GM21381 (cell line): Measurements from ENCODE around the gene GREM1.
A peak's percentile ranks its signal among the peaks of the same experiment; 100 is the strongest.

Experiments used
- ATAC-seq: cut with Tn5 transposase; IDR thresholded peaks from one replicate; pipeline ENCODE4 v1.9.1; 2021; ENCODE audit warnings: mild to moderate bottlenecking, moderate library complexity; ENCODE audit not compliant: unreplicated experiment

GREM1 gene

DNA sequence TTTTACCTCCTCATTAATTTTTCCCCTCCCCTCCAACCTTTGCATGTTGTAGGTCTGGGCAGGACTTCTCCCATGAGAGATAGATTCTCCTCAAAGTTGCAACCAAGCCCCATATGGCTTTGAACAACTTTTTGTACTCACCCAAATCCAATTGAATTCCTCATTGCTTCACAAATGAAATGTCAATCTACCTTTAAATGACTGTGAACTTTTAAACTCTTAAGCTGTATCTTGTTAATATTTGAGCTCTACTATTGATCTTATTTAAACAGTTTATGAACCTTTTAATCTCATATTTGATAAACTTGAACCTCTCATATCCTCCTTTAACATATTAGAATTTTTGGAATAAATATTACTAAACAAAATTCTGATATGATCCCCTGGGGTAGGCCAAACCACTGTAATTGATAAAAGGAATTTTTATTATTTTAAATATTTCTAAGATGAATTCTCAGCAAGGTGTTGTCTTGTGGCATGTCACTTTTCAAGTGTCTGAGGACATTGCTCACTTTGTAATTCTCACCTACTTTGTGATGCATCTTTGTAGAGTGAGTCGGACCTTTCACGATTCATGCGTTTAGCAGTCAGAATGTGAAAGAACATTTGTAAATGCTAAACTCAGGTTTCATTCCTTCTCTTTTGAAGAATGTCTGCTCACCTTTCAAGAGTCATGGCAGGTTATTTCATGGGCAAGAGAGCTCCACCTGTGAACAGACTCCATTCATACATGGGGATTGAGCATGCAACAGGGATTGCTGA lies 23.4 kb upstream of the GREM1 start:
- ATAC-seq = no peak

DNA sequence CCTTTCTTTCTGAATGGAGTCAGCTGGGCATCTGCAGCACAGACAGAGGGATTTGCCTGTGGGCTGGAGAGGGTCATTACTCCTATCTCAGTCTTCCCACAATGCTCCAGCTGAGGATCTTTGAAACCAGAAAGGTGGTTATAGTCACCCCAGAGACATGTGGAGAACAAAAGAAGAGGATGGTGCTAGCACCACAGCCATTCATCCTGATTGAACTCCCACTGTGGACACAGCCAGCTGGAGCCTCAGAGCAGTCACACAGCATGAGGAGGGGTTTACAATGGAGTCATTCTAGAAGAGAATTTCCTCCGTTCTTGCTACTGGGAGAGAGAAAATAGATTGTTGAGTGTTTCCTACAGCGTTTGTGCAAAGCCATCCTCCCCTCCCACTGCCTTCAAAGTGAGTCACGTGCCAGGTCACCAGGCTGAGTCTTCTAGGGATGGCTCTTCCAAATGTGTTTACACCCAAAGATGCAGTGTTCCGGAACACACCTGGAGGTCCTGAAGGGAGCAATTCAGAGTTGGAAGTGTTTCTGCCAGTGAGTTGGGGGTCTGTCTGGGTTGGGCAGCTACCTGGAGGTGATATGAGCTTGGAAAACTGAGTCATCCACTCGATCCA lies 18.9 kb upstream of the GREM1 start:
- ATAC-seq = no peak

DNA sequence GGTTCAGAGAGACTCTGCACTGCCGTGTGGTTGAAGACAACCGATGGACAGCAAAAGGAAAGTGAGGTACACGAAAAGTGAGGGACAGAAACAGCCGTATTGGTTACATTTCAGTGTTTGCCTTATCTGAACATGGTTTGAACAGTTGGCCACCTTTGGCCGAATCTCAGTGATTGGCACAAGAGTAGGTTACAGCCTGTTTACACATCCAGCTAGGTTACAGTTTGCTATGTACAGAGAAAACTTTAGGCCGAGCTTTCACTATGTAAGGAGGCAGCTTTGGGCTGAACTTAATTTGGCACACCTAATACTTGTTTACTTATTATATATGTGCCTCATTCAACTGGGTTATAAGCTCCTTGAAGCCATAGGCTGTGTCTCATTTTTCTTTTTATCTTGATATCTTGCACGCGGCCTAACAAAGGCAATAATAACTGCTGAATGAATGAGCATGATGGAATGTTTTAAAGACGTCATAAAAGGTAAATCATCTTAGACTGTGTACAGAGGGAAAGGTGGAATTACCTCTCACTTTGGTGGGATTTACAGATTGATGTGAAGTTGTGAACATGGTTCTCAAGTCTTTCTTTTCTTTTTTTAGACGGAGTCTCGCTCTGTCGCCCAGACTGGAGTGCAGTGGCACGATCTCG lies 17.2 kb upstream of the GREM1 start:
- no peak for ATAC-seq

DNA sequence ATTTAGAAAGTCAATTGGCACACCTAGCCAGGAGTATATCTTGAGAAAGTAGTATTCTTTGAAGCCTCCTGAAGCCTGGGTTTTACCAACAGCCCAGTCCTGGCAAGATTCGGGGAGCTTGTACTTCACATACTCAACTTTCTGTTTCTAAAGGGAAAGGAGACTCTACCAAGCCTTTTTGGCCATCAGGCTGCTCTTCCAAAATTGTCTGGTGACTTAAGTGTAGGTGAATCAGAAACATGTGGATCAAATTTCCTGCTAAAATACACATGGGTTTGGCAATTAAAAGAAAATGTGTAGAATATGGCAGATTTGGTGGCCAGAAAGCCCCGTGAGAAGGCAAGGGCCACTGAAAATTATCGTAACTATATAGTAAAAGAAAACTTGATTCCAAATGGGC lies 15.9 kb upstream of the GREM1 start:
- ATAC-seq = no peak

DNA sequence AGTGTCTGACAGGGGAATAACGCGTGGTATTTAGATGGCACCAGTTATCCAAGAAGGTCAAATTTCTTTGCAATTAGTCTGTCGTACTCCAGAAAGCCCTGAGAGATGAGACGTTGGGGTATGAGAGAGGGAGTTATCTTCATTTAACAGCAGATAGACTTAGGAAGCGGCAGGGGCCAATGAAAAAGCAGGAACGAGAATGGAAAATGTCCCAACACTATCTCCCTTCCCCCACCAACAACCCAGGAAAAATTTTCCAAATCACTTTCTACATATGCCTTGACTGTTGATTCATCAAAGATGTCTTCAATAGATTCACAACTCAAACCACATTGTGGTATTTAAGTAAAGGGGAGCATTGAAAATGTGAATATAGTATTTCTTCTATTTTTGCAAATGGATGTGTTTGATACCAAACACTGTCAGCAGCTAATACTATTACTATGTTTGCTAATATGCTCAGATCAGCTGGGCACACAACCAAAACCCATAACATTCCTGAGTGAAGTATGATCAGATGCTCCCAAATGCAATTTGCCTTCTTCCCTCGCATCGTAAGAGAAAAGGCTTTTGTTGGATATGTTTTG lies 13.3 kb upstream of the GREM1 start:
- ATAC-seq = no peak

DNA sequence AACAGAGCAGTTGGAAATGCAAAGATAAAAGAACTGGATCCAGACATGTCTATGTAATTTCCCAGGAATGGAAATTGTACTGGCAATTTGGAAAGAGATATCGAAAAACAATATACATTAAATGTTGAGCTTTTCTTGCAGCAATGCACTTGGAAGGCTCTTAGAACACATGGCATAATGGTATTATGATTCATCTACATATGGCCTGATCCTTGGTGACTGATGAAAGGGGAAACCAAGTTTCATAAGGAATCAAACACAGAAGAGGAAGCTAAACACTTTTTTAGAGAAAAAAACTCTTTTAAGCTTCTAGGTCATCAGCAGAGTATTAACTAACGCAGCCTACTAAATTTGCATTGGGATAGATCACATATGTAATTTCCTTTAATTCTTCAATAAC lies 12.4 kb upstream of the GREM1 start:
- no peak for ATAC-seq

DNA sequence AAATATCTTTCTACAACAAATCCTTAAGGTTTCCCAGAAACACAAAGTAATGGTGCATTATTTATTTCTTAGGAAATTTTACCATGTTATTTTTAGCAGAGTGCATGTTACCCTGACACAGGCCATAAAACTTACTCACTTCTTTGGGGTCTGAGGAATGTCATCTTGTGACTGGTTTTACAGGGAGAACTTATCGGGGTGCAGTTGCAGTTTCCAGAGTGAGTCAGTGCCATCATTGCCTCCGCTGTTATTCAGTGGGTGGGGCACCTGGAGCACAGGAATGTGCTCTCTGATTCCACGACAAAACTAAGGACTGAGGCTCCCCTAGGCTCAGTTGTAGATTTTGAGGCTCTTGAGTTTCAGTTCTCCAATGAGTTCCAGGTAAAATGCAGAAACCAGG lies 11.1 kb upstream of the GREM1 start:
- no peak for ATAC-seq

DNA sequence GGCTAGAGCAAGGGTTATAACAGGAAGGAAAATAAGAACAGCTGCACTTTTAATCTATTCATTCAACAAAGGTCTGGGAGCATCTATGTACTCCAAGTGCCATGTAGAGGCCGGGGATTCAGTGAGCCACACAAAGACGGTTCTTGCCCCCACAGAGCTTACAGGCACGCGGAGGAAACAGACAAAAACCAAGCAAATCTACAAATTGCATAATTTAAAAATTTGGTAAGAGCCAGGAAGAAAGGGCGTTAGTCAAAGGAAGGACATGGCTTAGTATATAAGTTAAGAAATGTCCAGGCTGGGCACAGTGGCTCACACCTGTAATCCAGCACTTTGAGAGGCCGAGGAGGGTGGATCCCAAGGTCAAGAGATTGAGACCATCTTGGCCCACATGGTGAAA lies 10.4 kb upstream of the GREM1 start:
- ATAC-seq = no peak

DNA sequence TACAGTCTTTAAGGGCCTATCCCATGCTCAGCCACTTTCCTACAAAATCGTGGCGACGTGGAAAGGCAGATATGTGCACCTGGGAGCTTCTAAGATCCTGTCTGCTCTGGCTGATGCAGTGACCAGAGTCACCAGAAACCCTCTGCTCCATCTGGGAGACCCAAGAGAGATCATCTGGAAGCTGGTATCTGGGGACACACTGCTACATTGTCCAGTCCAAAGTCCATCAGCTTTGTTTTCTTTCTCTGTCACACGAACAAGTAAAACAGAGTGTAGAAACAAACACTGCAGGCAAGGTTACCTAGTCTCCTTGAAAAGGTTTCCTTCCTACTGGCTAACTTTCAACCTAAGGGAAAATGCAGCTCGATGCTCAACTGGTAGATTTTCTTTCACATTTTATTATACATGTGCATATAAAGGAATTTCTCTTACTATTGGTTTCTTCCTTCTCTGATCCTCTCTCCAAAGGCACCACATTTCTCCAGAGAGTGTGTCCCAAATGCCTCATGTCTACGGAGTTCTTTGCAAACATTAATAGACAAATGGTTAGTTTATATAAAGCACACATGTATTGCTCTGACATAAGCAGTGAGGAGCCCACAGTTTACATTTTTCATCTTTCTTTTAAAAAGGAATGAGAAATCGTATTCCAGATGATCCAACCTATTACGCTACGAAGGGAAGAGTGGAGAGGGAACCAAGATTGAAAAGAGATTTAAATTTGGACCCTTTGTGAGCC lies 8.3 kb upstream of the GREM1 start:
- no peak for ATAC-seq

DNA sequence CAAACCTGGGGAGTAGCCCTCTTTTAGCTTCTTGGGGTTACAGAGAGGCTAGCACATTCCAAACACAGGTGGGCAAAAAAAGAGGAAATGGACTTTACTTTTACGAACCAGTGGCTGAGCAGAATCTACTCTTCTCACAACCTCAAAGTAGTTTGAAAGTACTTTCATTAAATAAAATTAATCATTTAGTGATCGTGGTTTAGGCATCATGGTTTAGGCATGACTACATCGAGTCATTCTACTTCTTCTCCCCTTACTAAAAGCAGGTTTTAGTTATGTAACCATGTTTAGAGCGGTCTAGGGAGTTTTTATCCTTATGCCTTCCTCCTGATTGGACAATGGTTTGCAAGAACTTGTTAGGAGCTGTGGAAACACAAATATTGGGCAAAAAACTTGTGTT lies 2.5 kb upstream of the GREM1 start:
- ATAC-seq = peak; percentile 48

DNA sequence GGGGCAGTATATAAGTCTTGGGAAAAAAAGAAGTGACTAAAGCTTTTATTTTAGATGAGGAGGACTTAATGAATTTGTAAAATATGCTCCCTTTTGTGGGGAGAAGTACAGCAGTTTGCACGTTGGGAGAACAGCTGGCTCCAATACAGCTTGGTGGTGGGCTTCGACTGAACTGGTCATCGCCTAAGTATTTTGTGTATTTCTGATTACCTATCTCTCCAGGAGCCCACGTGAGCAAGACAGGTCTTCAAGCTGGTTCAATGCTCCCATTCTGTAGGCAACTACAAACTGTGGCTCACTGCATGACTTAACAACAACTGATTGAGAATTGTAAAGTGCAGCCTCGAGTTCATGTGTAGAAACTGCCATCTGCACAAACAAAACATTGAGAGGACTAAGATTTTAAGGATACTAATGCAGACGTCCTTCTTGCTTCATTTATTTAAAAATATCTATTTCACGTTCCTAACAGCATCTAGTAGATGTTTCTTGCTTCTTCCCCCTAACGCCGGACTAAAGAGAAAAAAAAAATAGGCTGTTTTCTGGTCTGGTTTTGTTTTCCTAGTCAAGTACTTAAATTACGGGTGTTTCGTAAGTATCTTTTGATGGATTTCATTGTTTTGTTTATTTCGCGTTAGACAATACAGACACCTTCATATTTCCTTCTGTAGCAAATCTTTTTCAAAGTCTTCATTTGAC lies 1.4 kb upstream of the GREM1 start:
- no peak for ATAC-seq

DNA sequence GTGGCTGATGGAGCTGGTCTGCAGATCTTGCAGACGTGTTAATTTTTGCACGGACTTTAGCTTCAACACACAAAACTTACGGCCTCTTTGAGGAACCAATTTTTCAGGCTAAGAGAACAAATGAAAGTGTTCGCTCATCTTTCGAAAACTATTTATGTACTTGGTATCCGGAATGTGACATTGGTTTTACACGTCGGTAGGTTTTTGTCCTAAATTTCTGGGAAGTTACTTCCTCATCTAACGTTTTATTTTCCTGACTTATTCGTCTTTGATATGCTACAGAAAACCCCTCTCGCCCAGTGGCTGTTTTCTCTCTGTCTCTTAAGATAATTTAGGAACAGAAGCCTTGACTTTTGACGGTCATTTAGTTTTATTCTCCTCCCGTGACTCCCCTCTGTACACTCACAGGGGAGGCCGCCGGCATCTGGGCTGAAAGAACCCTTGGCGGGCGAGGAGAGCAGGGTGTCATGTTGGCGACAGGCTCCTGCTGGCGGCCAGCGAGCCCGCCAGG lies 834 bp upstream of the GREM1 start:
- ATAC-seq = no peak

DNA sequence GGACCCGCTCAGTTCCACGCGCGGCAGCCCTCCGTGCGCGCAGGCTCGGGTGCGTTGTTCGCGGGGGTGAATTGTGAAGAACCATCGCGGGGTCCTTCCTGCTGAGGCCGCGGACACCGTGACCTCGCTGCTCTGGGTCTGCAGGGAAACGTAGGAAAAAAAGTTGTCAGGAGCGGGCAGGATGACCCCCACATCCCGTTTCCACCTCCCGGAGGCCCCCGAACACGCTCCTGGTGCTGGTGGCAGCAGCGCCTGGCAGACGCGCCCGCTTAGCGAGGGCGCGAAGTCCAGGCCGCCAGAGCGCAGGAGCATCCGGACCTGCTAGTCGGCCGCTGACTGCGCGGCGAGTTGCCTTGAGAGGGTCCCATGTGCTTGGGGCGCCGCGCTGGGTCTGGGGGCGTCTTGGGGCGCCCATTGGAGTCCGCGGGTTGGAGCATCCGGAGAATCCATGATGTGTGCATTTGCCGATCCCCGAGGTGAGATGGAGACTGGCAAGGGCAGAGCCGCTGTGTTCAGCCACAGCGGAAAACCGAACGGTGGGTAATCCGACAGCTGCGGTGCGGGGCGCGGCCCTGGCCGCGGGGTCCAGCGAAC lies 520 bp downstream of the GREM1 start:
- ATAC-seq = no peak

DNA sequence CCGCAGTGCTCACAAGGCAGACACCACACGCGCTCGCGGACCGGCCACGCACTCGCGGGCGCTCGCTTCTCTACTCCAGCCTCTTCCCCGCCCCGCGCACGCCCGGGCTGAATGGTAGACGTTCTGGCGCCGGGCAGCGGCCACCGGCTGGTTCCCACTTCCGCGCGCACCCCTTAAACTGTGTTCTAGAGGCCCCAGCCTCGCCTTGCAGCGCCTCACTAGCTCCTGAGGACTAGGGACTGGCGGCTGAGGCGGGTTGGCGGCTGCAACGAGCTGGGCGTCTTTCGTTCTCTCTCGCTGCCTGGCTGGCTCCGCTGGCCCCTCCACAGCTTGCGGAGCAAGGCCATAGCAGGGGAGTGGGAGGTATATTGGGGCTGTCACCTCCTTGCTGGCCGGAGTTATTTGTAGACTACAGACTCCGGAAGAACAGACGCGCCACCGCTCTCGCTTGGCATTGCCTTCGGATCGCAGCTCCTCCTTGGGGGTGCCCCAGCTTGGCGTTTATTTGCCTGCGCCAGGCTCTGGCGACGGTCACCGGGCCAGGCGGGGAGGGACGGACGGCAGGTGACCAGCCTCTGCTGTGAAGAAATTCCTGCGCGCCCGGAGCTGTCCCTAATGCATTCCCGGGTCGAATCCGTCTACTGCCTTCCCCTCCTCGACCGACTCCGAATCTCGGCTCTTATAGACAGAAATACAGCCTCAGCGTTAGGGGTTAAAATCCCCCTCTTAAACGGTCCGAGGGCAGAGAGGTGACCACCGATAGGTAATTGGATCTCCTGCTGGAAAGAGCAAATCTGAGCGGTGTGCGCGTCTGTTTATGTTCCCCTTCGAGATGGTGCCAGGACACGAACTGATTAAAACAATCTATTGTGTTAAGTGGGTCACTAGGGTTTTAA lies 1.3 kb downstream of the GREM1 start:
- no peak for ATAC-seq

DNA sequence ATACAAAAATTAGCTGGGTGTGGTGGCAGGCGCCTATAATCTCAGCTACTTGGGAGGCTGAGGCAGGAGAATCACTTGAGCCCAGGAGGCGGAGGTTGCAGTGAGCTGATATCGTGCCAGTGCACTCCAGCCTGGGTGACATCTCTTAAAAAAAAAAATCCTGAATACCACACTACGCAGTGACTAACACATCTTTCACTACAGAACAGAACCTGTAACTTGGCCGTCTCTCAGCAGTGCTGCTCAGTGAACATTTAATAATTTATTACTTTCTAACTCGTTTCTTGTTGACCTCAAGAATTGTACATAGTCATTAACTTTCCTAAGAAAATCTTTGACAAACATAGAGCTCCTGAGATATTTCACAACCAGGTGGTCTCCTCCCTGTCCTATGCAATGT lies 3.8 kb downstream of the GREM1 start:
- ATAC-seq = no peak

DNA sequence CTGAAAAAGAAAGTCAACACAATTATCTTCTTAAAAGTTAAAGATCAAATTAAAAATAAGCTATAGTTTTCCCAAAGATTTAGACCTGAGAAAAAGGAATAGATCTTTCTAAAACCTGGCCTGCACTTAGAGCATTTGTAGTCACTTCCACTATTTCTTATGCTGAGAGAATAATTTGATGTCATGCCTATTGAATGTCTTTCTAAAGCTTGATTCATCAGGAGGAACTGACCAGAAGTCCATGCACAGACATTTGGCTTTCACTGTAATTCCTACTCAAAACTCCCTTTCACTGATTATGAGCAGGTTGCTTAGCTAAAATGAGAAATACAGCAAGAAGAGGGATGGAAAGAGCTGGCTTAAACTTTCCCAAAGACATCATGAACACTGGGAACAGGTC lies 4.3 kb downstream of the GREM1 start:
- ATAC-seq = no peak

DNA sequence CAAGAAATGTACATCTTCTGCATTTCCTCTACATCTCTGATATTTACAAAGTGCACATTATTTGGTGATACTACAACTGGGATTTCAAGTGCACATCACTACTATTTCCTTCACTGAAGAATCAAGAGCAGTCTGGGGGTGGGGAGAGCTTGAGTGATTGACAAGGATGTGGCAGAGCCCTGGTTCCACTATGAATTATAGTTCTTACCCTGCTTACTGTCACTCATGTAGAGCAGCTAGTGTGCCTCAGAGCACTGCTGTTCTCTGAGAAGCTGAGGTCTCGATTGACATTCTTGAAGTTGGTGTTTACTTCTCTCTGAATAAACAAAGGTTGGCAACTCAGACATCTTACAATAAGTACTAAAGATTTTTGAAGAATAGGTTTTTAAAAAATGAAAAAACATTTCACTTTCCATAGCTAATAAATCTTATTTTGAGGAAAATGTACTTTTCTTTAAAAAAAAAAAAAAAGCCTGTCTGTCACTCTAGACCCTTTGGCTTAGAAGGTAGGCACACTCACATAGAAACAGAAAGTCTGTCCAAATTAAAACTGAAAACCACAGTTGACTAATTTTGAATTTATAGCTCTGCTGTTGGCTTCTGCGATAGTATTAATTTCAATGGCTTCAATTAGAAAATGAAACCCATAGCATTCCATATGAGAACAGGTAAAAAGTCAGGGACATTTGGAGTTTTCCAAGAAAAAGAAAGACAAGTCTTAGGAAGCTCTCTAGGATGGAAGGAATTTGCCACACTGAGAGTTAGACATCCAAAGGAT lies 5.6 kb downstream of the GREM1 start:
- peak; percentile 94 for ATAC-seq

DNA sequence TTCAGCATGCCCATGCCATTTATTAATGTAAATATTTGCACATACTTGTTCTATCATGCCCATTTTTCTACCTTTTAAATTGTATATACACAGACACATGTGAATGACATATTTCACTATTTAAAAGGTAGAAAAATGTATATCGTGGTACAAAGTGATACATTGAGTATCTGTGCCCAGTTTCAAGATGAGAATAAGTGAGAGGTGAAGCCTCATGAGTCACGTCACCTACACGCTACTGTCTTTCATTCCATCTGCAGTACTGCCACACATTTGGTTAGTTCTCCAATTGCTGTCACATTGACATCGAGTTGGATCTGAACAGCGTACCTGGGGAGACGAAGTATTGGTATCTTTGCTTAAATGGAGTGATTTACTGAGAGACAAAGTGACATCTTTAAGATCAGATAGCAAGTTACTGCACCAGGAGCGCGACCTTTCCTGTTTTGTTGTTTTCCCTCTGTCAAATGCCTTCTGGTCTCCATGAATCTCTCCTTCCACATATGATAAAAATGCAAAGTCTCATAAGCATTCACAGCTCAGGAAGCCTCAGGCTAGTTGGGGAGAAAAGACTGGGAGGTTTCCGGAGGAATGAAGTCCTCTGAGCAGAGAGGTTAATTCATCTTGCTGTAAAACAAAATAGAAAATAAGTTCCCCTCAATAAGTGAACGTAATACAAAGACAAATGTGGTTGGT lies 12.0 kb downstream of the GREM1 start:
- no peak for ATAC-seq
